ENCODE measurements around the gene TRIO. TPM values are rescaled to one million over a fixed set of nuclear protein-coding genes. Genes with fewer than 3 reads are reported as not detected.

Gene TRIO
- total and polyA plus RNA-seq, 3 experiments from 2014 or later = 0.89 to 4.4 (median 4.2) TPM

- no peak overlapping the region for H3K27ac ChIP-seq (ENCODE audit: low read depth, low read length)
- no peaks in the 10 kb centered on the region for H3K36me3 Mint-ChIP-seq
- H3K36me3 ChIP-seq (ENCODE audit: insufficient read depth, low read length) = no peaks in the 10 kb centered on the region
- H3K9me3 ChIP-seq (ENCODE audit: low read length) = no peaks in the 10 kb centered on the region
- H3K9me3 Mint-ChIP-seq = peaks cover 0 to 19% (median 0%) of the 10 kb centered on the region in 5 donors
- H3K4me1 Mint-ChIP-seq = no peaks in the 10 kb centered on the region
- ChIA-PET POLR2A (no interaction called here), CTCF (interaction anchor here (0.9 kb wide), 1 partner anchor 16 kb away, joined by 3 read pairs; no protein-coding TSS in a partner anchor)
- H3K4me1 ChIP-seq (ENCODE audit: insufficient read depth, low read length) = no peaks in the 10 kb centered on the region
- no peak overlapping the region for H3K27ac Mint-ChIP-seq
- DNase-seq = no peak
- no peak overlapping the region for H3K4me3 ChIP-seq (ENCODE audit: low read length)
- peaks cover 0 to 46% of the 10 kb centered on the region in 2 donors for H3K27me3 Mint-ChIP-seq
- no peak overlapping the region for H3K4me3 Mint-ChIP-seq
- H3K27me3 ChIP-seq (ENCODE audit: insufficient read depth, low read length, poor library complexity, severe bottlenecking) = no peaks in the 10 kb centered on the region
Measured at GRCh38 chr5:14215901-14216300, 72.8 kb downstream of the TRIO start.

DNA sequence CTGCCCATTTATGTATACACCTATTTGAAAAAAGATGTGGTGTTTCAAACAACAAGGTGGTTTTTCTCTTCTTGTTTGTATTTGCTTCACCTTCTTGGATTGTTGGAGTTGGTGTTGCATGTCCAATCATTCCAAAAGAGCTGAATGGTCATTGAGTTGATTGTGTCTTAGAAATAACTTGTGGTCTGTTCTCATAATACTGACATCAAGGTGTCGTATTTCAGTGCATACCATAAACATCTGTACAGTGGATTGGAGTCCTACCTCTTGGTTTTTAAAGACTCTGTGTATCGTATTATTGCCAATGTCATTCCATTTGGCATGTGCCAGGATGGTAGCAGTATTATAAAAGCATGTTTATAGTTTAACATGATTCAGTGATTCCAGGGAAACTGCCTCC is 73.2 kb downstream of the TRIO start:
- POLR2A ChIA-PET = no interaction called here
- Mint-ChIP-seq H3K4me3 (no peak overlapping the region), H3K27me3 (peaks cover 0 to 49% of the 10 kb centered on the region in 2 donors), H3K9me3 (peaks cover 0 to 22% (median 0%) of the 10 kb centered on the region in 5 donors), H3K27ac (no peak overlapping the region), H3K36me3 (no peaks in the 10 kb centered on the region), H3K4me1 (no peaks in the 10 kb centered on the region)
- Histone ChIP-seq H3K4me1 (ENCODE audit: insufficient read depth, low read length) (no peaks in the 10 kb centered on the region), H3K4me3 (ENCODE audit: low read length) (no peak overlapping the region), H3K36me3 (ENCODE audit: insufficient read depth, low read length) (no peaks in the 10 kb centered on the region), H3K27ac (ENCODE audit: low read depth, low read length) (no peak overlapping the region), H3K27me3 (ENCODE audit: insufficient read depth, low read length, poor library complexity, severe bottlenecking) (no peaks in the 10 kb centered on the region), H3K9me3 (ENCODE audit: low read length) (no peaks in the 10 kb centered on the region)
- no peak for DNase-seq
- CTCF ChIA-PET = interaction anchor here (0.9 kb wide), 1 partner anchor 16 kb away, joined by 3 read pairs; no protein-coding TSS in a partner anchor

GRCh38 chr5:14216902-14217301 is 73.8 kb downstream of the TRIO start:
- Histone ChIP-seq H3K36me3 (ENCODE audit: insufficient read depth, low read length) (no peaks in the 10 kb centered on the region), H3K4me3 (ENCODE audit: low read length) (no peak overlapping the region), H3K4me1 (ENCODE audit: insufficient read depth, low read length) (no peaks in the 10 kb centered on the region), H3K27me3 (ENCODE audit: insufficient read depth, low read length, poor library complexity, severe bottlenecking) (no peaks in the 10 kb centered on the region), H3K9me3 (ENCODE audit: low read length) (no peaks in the 10 kb centered on the region), H3K27ac (ENCODE audit: low read depth, low read length) (no peak overlapping the region)
- no peak overlapping the region for H3K27ac Mint-ChIP-seq
- POLR2A ChIA-PET = no interaction called here
- no peaks in the 10 kb centered on the region for H3K36me3 Mint-ChIP-seq
- peaks cover 0 to 1% (median 0%) of the 10 kb centered on the region in 3 donors for H3K4me1 Mint-ChIP-seq
- peaks cover 0 to 50% of the 10 kb centered on the region in 2 donors for H3K27me3 Mint-ChIP-seq
- no peak overlapping the region for H3K4me3 Mint-ChIP-seq
- H3K9me3 Mint-ChIP-seq = peaks cover 0 to 23% (median 0%) of the 10 kb centered on the region in 5 donors
- DNase-seq = no peak
- CTCF ChIA-PET = no interaction called here

DNA sequence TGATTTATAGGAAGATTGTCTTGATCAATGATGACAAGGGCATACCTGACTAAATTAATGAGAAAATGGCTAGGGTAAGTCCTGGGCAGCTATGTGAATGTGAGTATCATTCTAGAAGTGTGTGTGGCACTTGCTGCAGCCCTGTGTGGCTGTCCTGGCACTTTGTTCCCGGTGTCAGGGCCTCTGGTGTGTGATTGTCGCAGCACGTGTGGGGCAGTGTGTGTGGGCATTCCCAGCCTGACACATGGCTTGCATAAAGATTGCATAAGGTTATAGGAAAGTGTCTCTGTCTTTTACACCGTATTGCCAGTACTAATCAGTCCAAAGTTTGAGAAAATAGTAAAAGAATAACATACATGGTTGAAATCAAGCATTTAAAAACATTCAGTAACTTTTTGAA is 74.4 kb downstream of the TRIO start:
- Mint-ChIP-seq H3K27me3 (peaks cover under 1 to 46% of the 10 kb centered on the region in 2 donors), H3K27ac (no peak overlapping the region), H3K4me1 (peaks cover 0 to 1% (median 0%) of the 10 kb centered on the region in 3 donors), H3K9me3 (peaks cover 0 to 23% (median 0%) of the 10 kb centered on the region in 5 donors), H3K4me3 (no peak overlapping the region), H3K36me3 (no peaks in the 10 kb centered on the region)
- H3K4me3 ChIP-seq (ENCODE audit: low read length) = no peak overlapping the region
- no peaks in the 10 kb centered on the region for H3K4me1 ChIP-seq (ENCODE audit: insufficient read depth, low read length)
- DNase-seq = no peak
- ChIA-PET POLR2A (no interaction called here), CTCF (no interaction called here)
- no peaks in the 10 kb centered on the region for H3K36me3 ChIP-seq (ENCODE audit: insufficient read depth, low read length)
- no peak overlapping the region for H3K27ac ChIP-seq (ENCODE audit: low read depth, low read length)
- no peaks in the 10 kb centered on the region for H3K9me3 ChIP-seq (ENCODE audit: low read length)
- no peaks in the 10 kb centered on the region for H3K27me3 ChIP-seq (ENCODE audit: insufficient read depth, low read length, poor library complexity, severe bottlenecking)

DNA sequence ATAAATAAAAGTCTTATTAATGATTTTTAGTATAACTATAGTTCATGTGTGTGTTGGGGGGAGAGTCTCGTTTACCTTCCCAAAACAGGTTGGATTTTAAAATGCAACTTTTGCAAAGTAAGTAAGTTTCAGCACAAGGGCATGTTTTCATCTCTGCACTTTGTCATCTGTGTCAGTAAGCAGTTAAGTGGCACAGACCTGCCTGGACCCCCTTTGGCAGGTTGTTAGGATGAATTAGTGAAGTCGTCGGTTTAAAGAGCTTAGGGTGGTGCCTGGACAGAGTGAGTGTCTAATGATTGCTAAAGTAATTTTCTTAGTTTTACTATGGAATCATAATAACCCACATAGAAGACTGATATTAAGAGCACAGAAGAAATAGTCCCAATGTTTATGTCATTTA is 74.9 kb downstream of the TRIO start:
- POLR2A ChIA-PET = no interaction called here
- Mint-ChIP-seq H3K27me3 (peaks cover 4 to 50% of the 10 kb centered on the region in 2 donors), H3K36me3 (no peaks in the 10 kb centered on the region), H3K9me3 (peaks cover 0 to 28% (median 0%) of the 10 kb centered on the region in 5 donors), H3K4me1 (peaks cover 0 to 1% (median 0%) of the 10 kb centered on the region in 3 donors), H3K4me3 (no peak overlapping the region), H3K27ac (no peak overlapping the region)
- CTCF ChIA-PET = no interaction called here
- H3K36me3 ChIP-seq (ENCODE audit: insufficient read depth, low read length) = no peaks in the 10 kb centered on the region
- H3K9me3 ChIP-seq (ENCODE audit: low read length) = no peaks in the 10 kb centered on the region
- no peaks in the 10 kb centered on the region for H3K4me1 ChIP-seq (ENCODE audit: insufficient read depth, low read length)
- no peak overlapping the region for H3K27ac ChIP-seq (ENCODE audit: low read depth, low read length)
- no peak for DNase-seq
- no peaks in the 10 kb centered on the region for H3K27me3 ChIP-seq (ENCODE audit: insufficient read depth, low read length, poor library complexity, severe bottlenecking)
- H3K4me3 ChIP-seq (ENCODE audit: low read length) = no peak overlapping the region

- DNase-seq = no peak
- Histone ChIP-seq H3K4me3 (ENCODE audit: low read length) (no peak overlapping the region), H3K27ac (ENCODE audit: low read depth, low read length) (no peak overlapping the region), H3K36me3 (ENCODE audit: insufficient read depth, low read length) (no peaks in the 10 kb centered on the region), H3K4me1 (ENCODE audit: insufficient read depth, low read length) (no peaks in the 10 kb centered on the region), H3K9me3 (ENCODE audit: low read length) (no peaks in the 10 kb centered on the region), H3K27me3 (ENCODE audit: insufficient read depth, low read length, poor library complexity, severe bottlenecking) (no peaks in the 10 kb centered on the region)
- Mint-ChIP-seq H3K36me3 (no peaks in the 10 kb centered on the region), H3K27ac (no peak overlapping the region), H3K4me1 (peaks cover 0 to 1% (median 0%) of the 10 kb centered on the region in 3 donors), H3K9me3 (peaks cover 0 to 31% (median 0%) of the 10 kb centered on the region in 5 donors), H3K27me3 (peaks cover 5 to 54% of the 10 kb centered on the region in 2 donors), H3K4me3 (peak overlapping the region in 1 of 7 donors; percentile 4)
- ChIA-PET CTCF (no interaction called here), POLR2A (no interaction called here)
Measured at GRCh38 chr5:14218480-14218879, 75.3 kb downstream of the TRIO start.

GRCh38 chr5:14218897-14219573 is 75.9 kb downstream of the TRIO start:
- ChIA-PET POLR2A (no interaction called here), CTCF (no interaction called here)
- no peak overlapping the region for H3K4me3 ChIP-seq (ENCODE audit: low read length)
- no peak overlapping the region for H3K27ac ChIP-seq (ENCODE audit: low read depth, low read length)
- H3K36me3 ChIP-seq (ENCODE audit: insufficient read depth, low read length) = no peaks in the 10 kb centered on the region
- H3K36me3 Mint-ChIP-seq = no peaks in the 10 kb centered on the region
- H3K27ac Mint-ChIP-seq = no peak overlapping the region
- peaks cover 0 to 1% (median 0%) of the 10 kb centered on the region in 3 donors for H3K4me1 Mint-ChIP-seq
- DNase-seq = no peak
- H3K9me3 Mint-ChIP-seq = peaks cover 0 to 31% (median 0%) of the 10 kb centered on the region in 5 donors
- no peaks in the 10 kb centered on the region for H3K27me3 ChIP-seq (ENCODE audit: insufficient read depth, low read length, poor library complexity, severe bottlenecking)
- H3K27me3 Mint-ChIP-seq = peaks cover 5 to 54% of the 10 kb centered on the region in 2 donors
- no peaks in the 10 kb centered on the region for H3K9me3 ChIP-seq (ENCODE audit: low read length)
- no peaks in the 10 kb centered on the region for H3K4me1 ChIP-seq (ENCODE audit: insufficient read depth, low read length)
- H3K4me3 Mint-ChIP-seq = peak overlapping the region in 1 of 7 donors; percentile 4

DNA sequence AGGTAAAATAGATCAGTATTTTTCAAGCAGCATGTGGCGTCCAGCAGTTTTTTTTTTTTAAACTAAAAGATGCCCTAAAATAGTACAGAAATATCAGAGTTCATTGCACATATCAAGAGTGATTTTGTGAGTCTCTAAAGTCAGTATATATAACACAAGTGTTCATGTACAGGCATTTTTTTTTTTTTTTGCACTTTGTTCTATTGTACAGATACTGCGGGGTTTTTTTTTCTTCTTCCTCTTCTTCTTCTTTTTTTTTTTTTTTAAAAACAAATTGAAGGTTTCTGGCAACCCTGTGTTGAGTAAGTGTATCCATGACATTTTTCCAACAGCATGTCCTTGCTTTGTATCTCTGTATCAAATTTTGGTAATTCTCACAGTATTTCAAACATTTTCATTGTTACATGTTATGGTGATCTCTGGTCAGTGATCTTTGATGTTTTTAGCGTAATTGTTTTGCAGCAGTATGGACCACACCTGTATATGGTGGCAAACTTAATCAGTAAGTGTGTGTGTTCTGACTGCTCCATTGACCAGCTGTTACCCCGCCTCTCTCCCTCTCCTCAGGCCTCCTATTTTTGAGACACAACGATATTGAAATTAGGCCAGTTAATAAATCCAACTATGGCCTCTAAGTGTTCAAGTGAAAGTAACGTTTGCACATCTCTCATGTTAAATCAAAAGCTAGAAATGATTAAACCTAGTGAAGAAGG is 76.8 kb downstream of the TRIO start:
- no peak for DNase-seq
- H3K4me3 Mint-ChIP-seq = no peak overlapping the region
- Histone ChIP-seq H3K4me1 (ENCODE audit: insufficient read depth, low read length) (no peaks in the 10 kb centered on the region), H3K9me3 (ENCODE audit: low read length) (no peaks in the 10 kb centered on the region), H3K27me3 (ENCODE audit: insufficient read depth, low read length, poor library complexity, severe bottlenecking) (no peaks in the 10 kb centered on the region), H3K36me3 (ENCODE audit: insufficient read depth, low read length) (no peaks in the 10 kb centered on the region), H3K27ac (ENCODE audit: low read depth, low read length) (no peak overlapping the region), H3K4me3 (ENCODE audit: low read length) (no peak overlapping the region)
- peak overlapping the region in 1 of 8 donors; percentile 33 for H3K27ac Mint-ChIP-seq
- peaks cover 0 to 33% (median 2%) of the 10 kb centered on the region in 5 donors for H3K9me3 Mint-ChIP-seq
- H3K4me1 Mint-ChIP-seq = peaks cover 0 to 1% (median 0%) of the 10 kb centered on the region in 3 donors
- ChIA-PET POLR2A (no interaction called here), CTCF (no interaction called here)
- no peaks in the 10 kb centered on the region for H3K36me3 Mint-ChIP-seq
- H3K27me3 Mint-ChIP-seq = peaks cover 5 to 57% of the 10 kb centered on the region in 2 donors

Measured in CD8-positive, alpha-beta memory T cell (primary cell).